HEK293T (cell line): Measurements from ENCODE around the gene RAET1G.

Experiments used
- NFRKB ChIP-seq: fragments of 450-650 bp; IDR thresholded peaks from 2 replicates; pipeline ENCODE4 v1.6.1; 2016; ENCODE audit warnings: mild to moderate bottlenecking, moderate library complexity
- SP1 ChIP-seq: fragments of 450-650 bp; IDR thresholded peaks from 2 replicates; pipeline ENCODE4 v1.6.1; 2017

GRCh38 chr6:149885888-149886287 is 37.0 kb downstream of the RAET1G start:
- TF ChIP-seq NFRKB (no peak), SP1 (no peak)
